Esophagus muscularis mucosa (tissue), 4 donors: Measurements from ENCODE around the gene PLCG1. TPM values are rescaled to one million over a fixed set of nuclear protein-coding genes. Genes with fewer than 3 reads are reported as not detected.

Experiments
- DNase-seq: peaks from one replicate; pipeline ENCODE4 v3.0.0-alpha.2; 2017; ENCODE audit errors: extremely low spot score
- H3K27ac ChIP-seq, 4 donors: fragments of 200-600 bp; sonication (generic); replicated peaks in 1 of 4; 1 replicate in 3 of 4; 2 replicates in 1 of 4; pipeline ENCODE4 v1.5.1; 2016 to 2019; ENCODE audit warnings: mild to moderate bottlenecking in 1 of 4
- H3K27me3 ChIP-seq, 4 donors: fragments of 200-600 bp; sonication (generic); one replicate each; pipeline versions ENCODE4 v1.5.1 to v1.6.0; 2016 to 2019
- H3K36me3 ChIP-seq, 4 donors: fragments of 200-600 bp; sonication (generic); one replicate each; pipeline ENCODE4 v1.5.1; 2016 to 2019
- H3K4me1 ChIP-seq, 4 donors: fragments of 200-600 bp; sonication (generic); one replicate each; pipeline ENCODE4 v1.5.1; 2016 to 2019
- H3K4me3 ChIP-seq, 4 donors: fragments of 200-600 bp; sonication (generic); 1 replicate in 2 of 4; 2 replicates in 2 of 4; pipeline ENCODE4 v1.5.1; 2016 to 2019; ENCODE audit warnings: mild to moderate bottlenecking in 4 of 4, moderate library complexity in 1 of 4
- H3K9me3 ChIP-seq, 4 donors: fragments of 200-600 bp; sonication (generic); 1 replicate in 3 of 4; 2 replicates in 1 of 4; pipeline ENCODE4 v1.5.1; 2016 to 2019
- CTCF ChIP-seq, 3 experiments: fragments of 200-600 bp in 2 of 3; fragments of 450-650 bp in 1 of 3; sonication (generic) in 2 of 3; IDR thresholded peaks; one replicate each; pipeline ENCODE4 v1.5.1; 2017 to 2019; ENCODE audit warnings: antibody characterized with exemption in 3 of 3, mild to moderate bottlenecking in 2 of 3, moderate library complexity in 1 of 3
- EP300 ChIP-seq: sonication (generic); formaldehyde crosslinking; IDR thresholded peaks from one replicate; pipeline ENCODE4 v1.6.1; 2017; ENCODE audit warnings: antibody characterized with exemption
- POLR2A ChIP-seq: fragments of 450-650 bp; IDR thresholded peaks from one replicate; pipeline ENCODE4 v1.6.1; 2017; ENCODE audit warnings: antibody characterized with exemption, moderate library complexity, mild to moderate bottlenecking, low read depth
- POLR2AphosphoS5 ChIP-seq, 2 donors: sonication (generic); formaldehyde crosslinking; IDR thresholded peaks; one replicate each; pipeline ENCODE4 v1.6.1; 2017; ENCODE audit warnings: antibody characterized with exemption in 2 of 2
- WGBS: methylation state at CpG from one replicate; pipeline ENCODE4 v1.1.5; 2018; 5-methylcytosine and 5-hydroxymethylcytosine counted together
- intact Hi-C: fragments of 100-400 bp; cut with DNase I; formaldehyde crosslinking; loops from one replicate; pipeline ENCODE4 v1.15.1; 2023
- total RNA-seq, 4 donors: library from RNA; depleted of rRNA; stranded (reverse); fragments of >200 nt; gene quantifications; one replicate each; pipeline versions ENCODE4 v1.1.0 to v1.2.1, GENCODE V29; 2016

The PLCG1 gene
- total RNA-seq, 4 donors from 2014 or later = 68.4 to 119 (median 82.5) TPM

- Histone ChIP-seq H3K4me1 (peaks cover 21 to 27% (median 23%) of the 10 kb centered on the region in 4 donors), H3K9me3 (no peaks in the 10 kb centered on the region), H3K4me3 (no peak overlapping the region), H3K36me3 (peaks cover 68 to 95% (median 91%) of the 10 kb centered on the region in 4 donors), H3K27ac (peak overlapping the region in 3 of 4 donors; percentile 25 to 46 (median 40)), H3K27me3 (no peaks in the 10 kb centered on the region)
- intact Hi-C loops = no loop called here
- no peak for TF ChIP-seq POLR2A
- no peak for TF ChIP-seq POLR2AphosphoS5 (IDR thresholded peaks at IDR 0.05)
- no peak for TF ChIP-seq CTCF (IDR thresholded peaks at IDR 0.05)
- no peak for TF ChIP-seq EP300
- no peak for DNase-seq
- 96% methylated on average over 4 of the region's 10 CpGs for WGBS
These were observed 31.2 kb downstream of the PLCG1 start for GRCh38 chr20:41168281-41169161.

GRCh38 chr20:41169162-41169690 lies 31.9 kb downstream of the PLCG1 start:
- Histone ChIP-seq H3K27ac (peak overlapping the region; percentile 77 to 85 (median 81)), H3K36me3 (peaks cover 61 to 95% (median 91%) of the 10 kb centered on the region in 4 donors), H3K9me3 (no peaks in the 10 kb centered on the region), H3K4me3 (no peak overlapping the region), H3K27me3 (no peaks in the 10 kb centered on the region), H3K4me1 (peaks cover 28 to 34% (median 30%) of the 10 kb centered on the region in 4 donors)
- intact Hi-C loops = no loop called here
- DNase-seq = no peak
- TF ChIP-seq CTCF (IDR thresholded peaks at IDR 0.05) = no peak
- TF ChIP-seq POLR2A = no peak
- no peak for TF ChIP-seq EP300
- TF ChIP-seq POLR2AphosphoS5 (IDR thresholded peaks at IDR 0.05) = no peak
- WGBS = 93% methylated on average over 9 of the region's 9 CpGs

- H3K9me3 ChIP-seq = no peaks in the 10 kb centered on the region
- peaks cover 34 to 40% (median 36%) of the 10 kb centered on the region in 4 donors for H3K4me1 ChIP-seq
- DNase-seq = no peak
- 73% methylated on average over 6 of the region's 14 CpGs for WGBS
- H3K36me3 ChIP-seq = peaks cover 54 to 95% (median 91%) of the 10 kb centered on the region in 4 donors
- intact Hi-C loops = loop anchor here (5.0 kb wide), 1 partner anchor 33 kb away; the partner anchor contains the start of gene PLCG1
- H3K4me3 ChIP-seq = no peak overlapping the region
- TF ChIP-seq EP300 = no peak
- no peak for TF ChIP-seq POLR2A
- TF ChIP-seq POLR2AphosphoS5 (IDR thresholded peaks at IDR 0.05) = no peak
- TF ChIP-seq CTCF (IDR thresholded peaks at IDR 0.05) = no peak
- H3K27me3 ChIP-seq = no peaks in the 10 kb centered on the region
- peak overlapping the region; percentile 77 to 85 (median 81) for H3K27ac ChIP-seq
These were observed 32.5 kb downstream of the PLCG1 start for GRCh38 chr20:41169791-41170351.

GRCh38 chr20:41170386-41171105 lies 33.2 kb downstream of the PLCG1 start:
- peaks cover 41 to 47% (median 43%) of the 10 kb centered on the region in 4 donors for H3K4me1 ChIP-seq
- peak overlapping the region; percentile 77 to 85 (median 81) for H3K27ac ChIP-seq
- intact Hi-C loops = loop anchor here (5.0 kb wide), 1 partner anchor 33 kb away; the partner anchor contains the start of gene PLCG1
- WGBS = 91% methylated on average over 6 of the region's 6 CpGs
- TF ChIP-seq EP300 (no peak), POLR2A (no peak), CTCF (IDR thresholded peaks at IDR 0.05) (no peak), POLR2AphosphoS5 (IDR thresholded peaks at IDR 0.05) (no peak)
- H3K9me3 ChIP-seq = no peaks in the 10 kb centered on the region
- peaks cover 47 to 94% (median 87%) of the 10 kb centered on the region in 4 donors for H3K36me3 ChIP-seq
- DNase-seq = no peak
- no peak overlapping the region for H3K4me3 ChIP-seq
- no peaks in the 10 kb centered on the region for H3K27me3 ChIP-seq
